SIG-M5 treated with dmso at 0.1 percent for 504 hours (cell line): Measurements from ENCODE around the gene ABCA3.

ENCODE experiments used
- DNase-seq: peaks from one replicate; lab custom pipeline; 2025; ENCODE audit not compliant: unreplicated experiment; lab: John Stamatoyannopoulos, UW

ABCA3 gene

DNA sequence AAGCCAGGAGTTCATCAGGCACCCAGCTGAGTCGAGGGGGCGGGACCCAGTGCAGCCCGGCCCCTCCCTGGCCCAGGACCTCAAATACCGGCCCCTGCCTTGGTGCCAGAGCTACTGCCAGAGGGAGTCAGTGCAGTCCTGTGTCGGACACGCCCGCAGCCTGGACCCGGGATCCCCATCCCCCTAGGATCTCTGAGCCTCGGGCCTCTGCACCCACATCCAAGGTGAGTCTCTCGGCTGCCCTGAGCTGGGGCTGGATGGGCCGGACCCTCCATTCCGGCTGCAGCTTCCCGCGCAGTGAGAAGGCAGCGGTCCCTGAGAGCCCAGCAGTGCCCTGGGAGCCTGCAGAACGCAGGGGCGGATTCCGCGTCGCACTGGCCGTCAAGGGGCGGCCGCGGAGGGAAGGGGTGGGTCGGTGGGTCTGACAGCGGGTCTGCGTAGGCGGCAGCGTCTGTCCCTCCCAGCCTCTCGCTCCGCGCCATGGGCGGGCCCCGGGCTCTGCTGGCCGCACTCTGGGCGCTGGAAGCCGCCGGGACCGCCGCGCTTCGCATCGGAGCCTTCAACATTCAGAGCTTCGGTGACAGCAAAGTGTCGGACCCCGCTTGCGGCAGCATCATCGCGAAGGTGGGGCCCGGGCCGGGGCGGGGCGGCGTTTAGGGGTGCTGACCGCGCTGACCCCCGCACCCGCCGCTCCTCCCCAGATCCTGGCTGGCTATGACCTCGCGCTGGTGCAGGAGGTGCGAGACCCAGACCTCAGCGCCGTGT lies 104.0 kb downstream of the ABCA3 start, which contains the start of gene DNASE1L2:
TSS of gene DNASE1L2 (plus strand) at position 108 of the 765 bp plus-strand sequence. CDS start at position 481, 373 bp downstream.
- DNase-seq, result no peak

DNA sequence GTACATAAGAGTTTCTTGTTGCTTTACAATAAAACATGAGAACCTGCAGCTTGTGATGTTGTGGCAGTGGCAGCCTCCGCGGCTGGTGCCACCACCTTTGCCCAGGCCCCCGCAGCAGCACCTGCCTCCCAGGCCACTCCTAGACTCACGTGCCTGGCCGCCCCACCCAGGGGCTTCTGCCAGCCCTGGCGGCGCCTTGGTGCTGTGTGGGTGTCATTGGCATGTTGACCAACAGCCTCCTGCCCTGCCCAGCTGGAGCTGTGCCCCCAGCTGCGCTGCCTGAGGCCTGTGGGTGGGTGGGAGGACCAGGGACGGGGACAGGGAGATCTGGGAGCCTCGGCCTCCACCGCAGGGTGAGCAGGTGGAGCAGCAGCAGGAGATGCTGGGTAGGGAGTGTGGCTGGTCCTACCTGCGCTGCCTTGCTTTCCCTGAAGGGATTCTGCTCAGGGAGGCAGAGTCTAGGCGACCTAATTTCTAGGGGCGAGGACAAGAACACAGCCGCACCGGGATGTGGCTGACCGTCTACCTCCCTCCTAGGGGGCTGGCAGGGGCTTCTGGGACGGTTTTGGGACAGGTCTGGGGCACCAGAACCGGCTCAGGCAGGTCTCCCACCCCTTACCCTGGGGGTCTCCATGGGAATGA lies 104.7 kb downstream of the ABCA3 start:
- no peak for DNase-seq

DNA sequence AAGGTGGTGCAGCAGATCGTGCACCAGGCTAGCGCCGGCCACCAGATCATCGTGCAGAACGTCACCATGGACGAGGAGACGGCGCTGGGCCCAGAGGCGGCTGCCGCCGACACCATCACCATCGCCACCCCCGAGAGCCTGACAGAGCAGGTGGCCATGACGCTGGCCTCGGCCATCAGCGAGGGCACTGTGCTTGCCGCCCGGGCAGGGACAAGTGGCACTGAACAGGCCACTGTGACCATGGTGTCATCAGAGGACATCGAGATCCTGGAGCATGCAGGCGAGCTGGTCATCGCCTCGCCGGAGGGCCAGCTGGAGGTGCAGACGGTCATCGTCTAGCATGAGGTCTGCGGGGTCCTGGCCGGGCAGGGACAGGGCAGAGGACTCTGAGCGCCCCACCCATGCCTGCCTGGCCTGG lies 105.3 kb downstream of the ABCA3 start:
- DNase-seq, result no peak

GRCh38 chr16:2234813-2235170 lies 105.7 kb downstream of the ABCA3 start:
- no peak for DNase-seq

DNA sequence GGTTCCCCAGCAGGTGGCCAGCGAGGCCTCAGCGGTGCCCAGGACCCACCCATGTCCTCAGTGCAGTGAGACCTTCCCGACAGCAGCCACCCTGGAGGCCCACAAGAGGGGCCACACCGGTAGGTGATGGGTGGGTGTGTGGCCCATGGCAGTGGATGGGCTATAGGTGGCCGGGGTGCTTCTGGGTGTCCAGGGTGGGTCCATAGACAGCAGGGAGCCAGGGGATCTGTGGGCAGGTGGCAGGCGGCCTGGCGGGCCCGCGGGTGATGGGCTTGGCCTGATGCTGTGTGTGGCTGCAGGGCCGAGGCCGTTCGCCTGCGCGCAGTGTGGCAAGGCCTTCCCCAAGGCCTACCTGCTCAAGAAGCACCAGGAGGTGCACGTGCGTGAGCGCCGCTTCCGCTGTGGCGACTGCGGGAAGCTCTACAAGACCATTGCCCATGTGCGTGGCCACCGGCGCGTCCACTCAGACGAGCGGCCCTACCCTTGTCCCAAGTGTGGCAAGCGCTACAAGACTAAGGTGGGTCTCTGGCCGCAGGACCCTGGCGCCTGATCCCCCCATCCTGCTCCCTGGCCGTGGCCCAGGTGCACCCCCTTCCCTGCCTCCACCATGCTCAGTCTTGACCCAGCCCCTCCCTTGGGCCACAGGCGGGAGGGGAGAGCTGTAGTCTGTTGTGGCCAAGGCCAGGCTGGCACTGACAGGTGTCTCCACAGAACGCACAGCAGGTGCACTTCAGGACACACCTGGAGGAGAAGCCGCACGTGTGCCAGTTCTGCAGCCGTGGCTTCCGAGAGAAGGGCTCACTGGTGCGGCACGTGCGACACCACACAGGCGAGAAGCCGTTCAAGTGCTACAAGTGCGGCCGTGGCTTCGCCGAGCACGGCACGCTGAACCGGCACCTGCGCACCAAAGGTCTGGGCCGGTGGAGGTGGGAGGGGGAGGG lies 106.4 kb downstream of the ABCA3 start:
- no peak for DNase-seq

DNA sequence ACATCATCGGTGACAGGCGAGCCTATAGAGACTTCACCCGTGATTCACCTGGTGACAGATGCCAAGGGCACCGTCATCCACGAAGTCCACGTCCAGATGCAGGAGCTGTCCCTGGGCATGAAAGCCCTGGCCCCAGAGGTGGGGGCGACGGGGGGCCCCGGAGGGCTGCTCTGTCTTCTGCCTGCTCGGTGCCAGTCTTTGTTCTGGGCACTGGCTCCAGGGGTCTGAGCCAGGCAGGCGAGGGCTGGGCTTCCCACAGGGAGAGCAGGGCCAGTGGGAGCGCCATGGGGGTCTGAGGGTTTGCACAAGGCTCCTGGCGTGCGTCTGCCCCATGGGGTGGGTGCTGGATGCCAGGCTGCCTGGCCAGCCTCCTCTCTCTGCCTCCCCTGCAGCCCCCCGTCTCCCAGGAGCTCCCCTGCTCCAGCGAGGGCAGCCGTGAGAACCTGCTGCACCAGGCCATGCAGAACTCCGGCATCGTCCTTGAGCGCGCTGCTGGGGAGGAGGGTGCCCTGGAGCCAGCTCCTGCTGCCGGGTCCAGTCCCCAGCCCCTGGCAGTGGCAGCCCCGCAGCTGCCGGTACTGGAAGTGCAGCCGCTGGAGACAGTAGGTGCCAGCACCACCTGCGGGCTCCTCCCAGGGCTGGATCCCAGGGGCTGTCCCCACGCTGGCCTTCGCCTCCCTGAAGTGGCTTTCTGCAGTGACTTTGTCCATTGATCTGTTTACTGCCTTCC lies 107.3 kb downstream of the ABCA3 start:
- DNase-seq, result no peak

DNA sequence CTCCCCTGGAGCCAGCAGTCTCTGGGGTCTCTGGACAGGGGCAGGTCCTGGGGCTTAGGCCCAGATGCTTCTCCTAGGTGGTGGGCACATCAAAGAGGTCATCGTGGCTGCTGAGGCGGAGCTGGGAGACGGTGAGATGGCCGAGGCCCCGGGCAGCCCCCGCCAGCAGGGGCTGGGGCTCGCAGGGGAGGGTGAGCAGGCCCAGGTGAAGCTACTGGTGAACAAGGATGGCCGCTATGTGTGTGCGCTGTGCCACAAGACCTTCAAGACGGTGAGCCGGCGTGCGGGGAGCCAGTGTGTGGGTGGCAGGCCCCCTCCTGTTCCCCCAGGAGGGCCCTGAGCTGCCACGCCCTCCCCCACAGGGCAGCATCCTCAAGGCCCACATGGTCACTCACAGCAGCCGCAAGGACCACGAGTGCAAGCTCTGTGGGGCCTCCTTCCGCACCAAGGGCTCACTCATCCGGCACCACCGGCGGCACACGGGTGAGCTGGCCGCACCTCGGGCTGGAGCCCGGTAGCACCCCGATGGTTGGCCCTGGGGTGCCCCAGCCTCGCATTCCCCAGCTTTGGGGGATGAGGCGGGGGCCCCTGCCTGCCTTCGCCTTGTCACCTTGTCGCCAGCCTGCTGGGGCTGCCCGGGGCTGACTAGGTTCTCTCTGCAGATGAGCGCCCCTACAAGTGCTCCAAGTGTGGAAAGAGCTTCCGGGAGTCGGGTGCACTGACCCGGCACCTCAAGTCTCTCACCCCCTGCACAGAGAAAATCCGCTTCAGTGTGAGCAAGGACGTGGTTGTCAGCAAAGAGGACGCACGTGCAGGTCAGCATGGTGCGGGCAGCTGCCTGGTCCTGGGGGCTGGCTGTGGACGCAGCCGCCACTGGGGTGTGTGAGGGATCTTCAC lies 108.2 kb downstream of the ABCA3 start:
- no peak for DNase-seq

GRCh38 chr16:2231016-2231931 lies 109.3 kb downstream of the ABCA3 start:
- no peak for DNase-seq

DNA sequence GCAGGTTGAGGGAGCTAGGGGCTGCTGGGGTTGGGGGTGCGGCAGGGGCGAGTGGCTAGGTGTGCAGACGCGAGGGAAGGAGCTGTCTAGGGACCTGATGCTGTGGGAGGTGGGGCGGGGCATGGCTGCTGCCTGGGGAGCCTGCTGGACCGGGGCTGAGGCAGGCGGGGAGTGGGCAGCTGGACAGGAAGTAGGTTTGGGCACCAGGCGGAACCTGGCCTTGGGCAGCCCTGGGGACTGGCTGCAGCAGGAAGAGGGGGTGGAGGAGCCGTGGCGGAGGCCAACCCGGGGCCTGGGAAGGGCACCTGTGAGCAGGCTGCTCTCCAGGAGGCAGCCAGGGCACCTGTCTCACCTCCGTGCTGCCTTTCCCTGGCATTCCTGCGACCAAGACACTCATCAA lies 110.2 kb downstream of the ABCA3 start:
- no peak for DNase-seq

- no peak for DNase-seq
Observed at GRCh38 chr16:2229632-2230250, 110.8 kb downstream of the ABCA3 start.

DNA sequence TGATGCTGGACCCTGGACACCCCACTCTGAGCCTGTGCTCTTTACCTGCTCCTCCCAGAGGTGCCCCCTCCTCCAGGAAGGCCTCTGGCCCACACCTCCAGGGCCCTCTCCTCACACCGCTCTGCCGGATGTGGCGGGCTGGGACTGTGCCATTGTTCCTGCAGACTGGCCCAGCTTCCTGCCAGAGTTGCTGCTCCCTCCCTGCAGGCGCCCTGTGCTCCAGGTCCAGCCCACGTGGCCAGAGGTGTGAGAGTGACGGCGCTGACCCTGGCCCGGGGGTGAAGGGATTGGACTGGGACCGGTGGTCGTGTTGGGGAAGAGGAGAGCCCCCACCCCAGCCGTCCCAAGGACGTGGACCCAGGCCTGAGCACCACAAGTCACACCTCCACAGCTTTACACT lies 111.4 kb downstream of the ABCA3 start:
- no peak for DNase-seq

- no peak for DNase-seq
Observed at GRCh38 chr16:2228161-2228824, 112.2 kb downstream of the ABCA3 start.

- no peak for DNase-seq
Observed at GRCh38 chr16:2226918-2227317, 113.6 kb downstream of the ABCA3 start.

GRCh38 chr16:2226245-2226793 lies 114.2 kb downstream of the ABCA3 start:
- DNase-seq, result no peak
